Upper lobe of right lung (tissue), 1 donor: ENCODE results near the gene APLP1. TPM values are rescaled to one million over a fixed set of nuclear protein-coding genes. Genes with fewer than 3 reads are reported as not detected.

Source experiments
- ATAC-seq: fragments of 200-7000 bp; cut with Tn5 transposase; one replicate; pipeline ENCODE4 v1.9.1; 2020; ENCODE audit warnings: mild to moderate bottlenecking, moderate library complexity
- DNase-seq: peaks from one replicate; pipeline ENCODE4 v3.0.0-alpha.2; 2020
- H3K27ac ChIP-seq: fragments of 200-600 bp; one replicate; pipeline ENCODE4 v1.8.0; 2022
- H3K27me3 ChIP-seq: fragments of 200-600 bp; one replicate; pipeline ENCODE4 v1.8.0; 2022; ENCODE audit warnings: mild to moderate bottlenecking
- H3K36me3 ChIP-seq: fragments of 200-600 bp; one replicate; pipeline ENCODE4 v1.8.0; 2022
- H3K4me1 ChIP-seq: fragments of 200-600 bp; one replicate; pipeline ENCODE4 v1.8.0; 2022
- H3K4me3 ChIP-seq: fragments of 200-600 bp; one replicate; pipeline ENCODE4 v1.8.0; 2022; ENCODE audit warnings: mild to moderate bottlenecking
- H3K9me3 ChIP-seq: fragments of 200-600 bp; one replicate; pipeline ENCODE4 v1.8.0; 2022
- CTCF ChIP-seq: fragments of 200-600 bp; IDR thresholded peaks from one replicate; pipeline ENCODE4 v1.8.0; 2022; ENCODE audit warnings: antibody characterized with exemption
- intact Hi-C: fragments of 100-400 bp; cut with DNase I; formaldehyde crosslinking; loops from one replicate; pipeline ENCODE4 v1.11.0; 2022
- total RNA-seq: library from RNA; stranded (reverse); fragmentation: NEBNext Ultra II Directional; extraction: Animal tissue kit (Norgen Biotek cat#: 25700); gene quantifications from one replicate; pipeline ENCODE4 v1.2.1, GENCODE V29; 2021
- donor health status: DM: no; HTN: yes; CAD: no; lungs with severe emphysema.

The APLP1 gene
- total RNA-seq, 1 donor from 2014 or later = 7.0 TPM

DNA sequence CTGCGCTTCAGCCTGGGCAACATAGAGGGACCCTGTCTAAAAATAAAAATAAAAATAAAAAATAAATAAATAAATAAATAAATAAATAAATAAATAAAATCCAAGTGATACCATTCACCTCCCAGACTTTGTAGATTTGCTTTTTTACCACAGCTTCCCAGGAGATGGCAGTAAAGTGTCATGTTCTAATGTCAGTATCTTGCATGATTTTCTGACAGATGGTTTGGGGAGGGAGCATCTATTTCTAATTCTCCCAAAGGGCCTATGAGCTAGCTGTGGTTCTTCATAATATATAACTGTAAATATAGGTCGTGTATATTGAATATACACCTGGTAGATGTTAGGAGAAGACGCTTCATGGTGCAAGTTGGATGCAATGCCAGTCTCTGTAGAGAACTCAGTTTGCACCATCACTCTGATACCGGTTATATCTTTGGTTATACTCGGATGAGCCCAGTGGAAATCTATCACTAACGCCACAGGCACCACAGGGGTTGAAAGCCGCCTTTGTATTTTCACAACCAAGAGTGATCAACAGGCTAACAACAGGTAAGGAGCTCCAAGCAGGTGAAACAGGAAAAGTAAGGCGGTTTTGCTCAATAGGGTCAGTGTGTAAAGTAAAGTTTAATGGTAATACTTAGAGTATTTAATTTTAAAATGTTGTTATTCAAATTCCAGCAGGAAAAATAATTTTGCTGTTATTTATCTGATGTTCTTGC is 13.9 kb downstream of the APLP1 start:
- no peaks in the 10 kb centered on the region for H3K36me3 ChIP-seq
- peaks cover 18% of the 10 kb centered on the region for H3K27me3 ChIP-seq
- H3K4me1 ChIP-seq = no peaks in the 10 kb centered on the region
- intact Hi-C loops = loop anchor here (10.0 kb wide), 1 partner anchor 53 kb away; the partner anchor contains the start of gene LRFN3
- no peak overlapping the region for H3K4me3 ChIP-seq
- ATAC-seq = peak; percentile 71
- DNase-seq = no peak
- no peak overlapping the region for H3K27ac ChIP-seq
- no peaks in the 10 kb centered on the region for H3K9me3 ChIP-seq
- peak; percentile 66 for TF ChIP-seq CTCF

DNA sequence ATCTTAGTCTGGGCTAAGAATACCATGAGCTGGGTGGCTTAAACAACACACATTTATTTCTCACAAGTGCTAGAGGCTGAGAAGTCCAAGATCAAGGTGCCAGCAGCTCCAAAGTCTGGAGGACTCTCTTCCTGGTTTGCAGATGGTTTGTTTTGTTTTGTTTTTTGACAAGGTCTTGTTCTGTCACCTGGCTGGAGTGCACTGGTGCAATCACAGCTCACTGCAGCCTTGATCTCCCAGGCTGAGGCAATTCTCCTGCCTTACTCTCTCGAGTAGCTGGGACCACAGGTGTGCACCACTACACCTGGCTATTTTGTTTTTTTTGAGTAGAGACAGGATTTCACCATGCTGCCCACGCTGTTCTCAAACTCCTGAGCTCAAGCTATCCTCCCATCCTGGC is 15.5 kb downstream of the APLP1 start:
- H3K36me3 ChIP-seq = peaks cover 14% of the 10 kb centered on the region
- intact Hi-C loops = loop anchor here (10.0 kb wide), 1 partner anchor 51 kb away; the partner anchor contains the start of gene LRFN3
- no peak for ATAC-seq
- H3K27ac ChIP-seq = no peak overlapping the region
- DNase-seq = no peak
- TF ChIP-seq CTCF = no peak
- no peaks in the 10 kb centered on the region for H3K9me3 ChIP-seq
- no peak overlapping the region for H3K4me3 ChIP-seq
- peaks cover 3% of the 10 kb centered on the region for H3K27me3 ChIP-seq
- no peaks in the 10 kb centered on the region for H3K4me1 ChIP-seq

GRCh38 chr19:35885225-35885738 is 16.9 kb downstream of the APLP1 start:
- no peak overlapping the region for H3K27ac ChIP-seq
- H3K27me3 ChIP-seq = no peaks in the 10 kb centered on the region
- no peak for TF ChIP-seq CTCF
- intact Hi-C loops = loop anchor here (10.0 kb wide), 1 partner anchor 50 kb away; the partner anchor contains the start of gene LRFN3
- no peaks in the 10 kb centered on the region for H3K9me3 ChIP-seq
- no peak for DNase-seq
- H3K4me1 ChIP-seq = no peaks in the 10 kb centered on the region
- H3K36me3 ChIP-seq = peaks cover 28% of the 10 kb centered on the region
- no peak overlapping the region for H3K4me3 ChIP-seq
- ATAC-seq = no peak

GRCh38 chr19:35885904-35886303 is 17.5 kb downstream of the APLP1 start:
- no peak for ATAC-seq
- H3K27me3 ChIP-seq = no peaks in the 10 kb centered on the region
- H3K27ac ChIP-seq = no peak overlapping the region
- no peak for DNase-seq
- no peaks in the 10 kb centered on the region for H3K9me3 ChIP-seq
- peaks cover 34% of the 10 kb centered on the region for H3K36me3 ChIP-seq
- H3K4me1 ChIP-seq = no peaks in the 10 kb centered on the region
- TF ChIP-seq CTCF = no peak
- intact Hi-C loops = loop anchor here (10.0 kb wide), 1 partner anchor 49 kb away; the partner anchor contains the start of gene LRFN3
- H3K4me3 ChIP-seq = no peak overlapping the region

DNA sequence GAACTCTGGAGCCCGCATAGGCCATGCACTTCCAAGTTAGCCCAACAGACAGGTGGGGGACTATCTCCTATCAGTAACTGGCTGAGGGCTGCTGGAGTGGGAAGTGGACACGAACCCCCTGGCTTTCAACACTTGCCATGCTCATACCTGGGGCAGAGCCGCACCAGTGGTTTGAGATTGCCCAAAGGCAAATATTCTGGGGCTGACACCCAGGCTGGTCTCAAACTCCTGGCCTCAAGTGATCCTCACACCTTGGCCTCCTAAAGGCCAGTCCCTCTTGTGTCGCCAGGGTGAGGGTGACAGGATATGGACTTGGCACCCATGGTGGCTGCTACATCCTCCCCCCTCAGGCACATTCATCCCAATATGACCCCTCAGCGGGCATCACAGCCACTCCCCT is 18.8 kb downstream of the APLP1 start:
- no peaks in the 10 kb centered on the region for H3K27me3 ChIP-seq
- no peak overlapping the region for H3K4me3 ChIP-seq
- no peak for TF ChIP-seq CTCF
- H3K36me3 ChIP-seq = peaks cover 47% of the 10 kb centered on the region
- H3K27ac ChIP-seq = no peak overlapping the region
- DNase-seq (no peak), ATAC-seq (no peak)
- H3K9me3 ChIP-seq = no peaks in the 10 kb centered on the region
- H3K4me1 ChIP-seq = no peaks in the 10 kb centered on the region
- intact Hi-C loops = loop anchor here (10.0 kb wide), 1 partner anchor 48 kb away; the partner anchor contains the start of gene LRFN3
